GM21447 (cell line): ENCODE data around the gene TRAK1.
"Not testable (repeated sequence)": the region's sequence is repeated elsewhere in the genome, so short reads cannot be mapped to it uniquely, and the experiment has no call there.

ENCODE experiments used
- ATAC-seq: cut with Tn5 transposase; IDR thresholded peaks from one replicate; pipeline ENCODE4 v1.9.1; 2021; ENCODE audit not compliant: unreplicated experiment

Gene TRAK1

DNA sequence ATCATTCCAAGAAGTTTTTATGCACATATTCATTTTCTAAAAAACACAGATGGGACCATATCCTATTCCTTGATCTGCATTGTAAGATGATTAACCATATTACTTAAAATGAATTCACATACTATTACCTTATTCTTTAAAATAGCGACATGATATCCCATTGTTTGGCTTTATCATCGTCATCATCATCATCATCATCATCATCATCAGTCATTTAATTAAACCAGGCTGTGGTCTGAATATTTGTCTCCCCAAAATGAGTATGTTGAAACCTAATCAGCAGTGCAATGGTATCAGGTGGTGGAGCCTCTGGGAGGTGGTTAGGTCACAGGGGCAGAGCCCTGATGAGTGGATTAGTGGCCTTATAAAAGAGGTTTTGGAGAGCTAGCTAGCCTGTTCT, 4.4 kb downstream of the TRAK1 start:
- ATAC-seq = no peak

DNA sequence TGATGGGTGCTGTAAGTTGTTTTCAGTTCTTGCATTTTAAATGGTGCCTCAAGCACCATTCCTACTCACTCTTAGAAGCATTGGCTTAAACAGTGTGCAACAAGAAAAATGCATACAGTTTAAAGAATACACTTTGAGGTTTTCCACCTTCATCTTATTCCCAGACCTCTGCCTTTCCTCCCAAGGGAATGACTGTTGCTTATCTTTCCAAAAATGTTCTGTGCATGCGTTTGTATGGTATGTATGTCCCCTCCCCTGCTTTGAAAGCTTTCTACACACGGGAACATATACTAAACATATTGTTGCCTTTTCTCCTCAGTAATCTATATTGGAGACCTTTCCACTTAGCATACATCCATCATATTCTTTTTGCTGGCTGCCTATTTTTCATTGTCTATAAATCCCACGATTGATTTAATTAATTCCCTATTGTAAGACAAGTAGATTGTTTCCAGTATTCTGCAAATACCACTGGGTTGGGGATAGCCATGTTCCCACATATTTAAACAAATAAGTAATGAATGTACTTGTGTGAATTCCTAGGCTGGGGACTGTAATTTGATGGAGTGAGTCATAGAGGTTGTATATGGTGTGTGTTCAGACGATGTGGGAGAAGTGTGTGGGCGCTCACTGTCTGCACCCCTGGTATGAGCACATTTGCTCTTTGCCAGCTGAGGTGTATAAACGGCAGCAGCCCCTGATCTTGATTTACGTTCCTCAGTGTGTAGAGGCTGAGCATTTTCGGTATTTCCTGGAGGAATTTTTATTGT, 5.8 kb downstream of the TRAK1 start:
- ATAC-seq = no peak

DNA sequence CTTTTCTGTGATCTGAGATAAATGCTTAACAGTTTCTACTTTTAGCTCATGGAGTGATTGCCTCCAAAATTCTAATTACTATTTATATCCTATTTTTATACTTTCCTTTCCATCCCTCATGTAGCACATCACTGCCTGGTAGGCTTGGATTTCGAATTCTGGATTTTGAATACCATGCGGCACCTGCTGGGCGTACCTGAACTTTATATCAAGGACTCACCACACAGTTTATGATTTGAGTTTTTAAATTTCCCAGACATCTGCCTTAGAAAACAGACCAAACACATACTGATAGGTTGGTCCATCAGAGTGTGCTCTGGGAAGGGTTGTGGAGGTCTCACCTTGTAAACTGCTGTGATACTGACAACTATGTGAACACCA, 6.4 kb downstream of the TRAK1 start:
- ATAC-seq = no peak

DNA sequence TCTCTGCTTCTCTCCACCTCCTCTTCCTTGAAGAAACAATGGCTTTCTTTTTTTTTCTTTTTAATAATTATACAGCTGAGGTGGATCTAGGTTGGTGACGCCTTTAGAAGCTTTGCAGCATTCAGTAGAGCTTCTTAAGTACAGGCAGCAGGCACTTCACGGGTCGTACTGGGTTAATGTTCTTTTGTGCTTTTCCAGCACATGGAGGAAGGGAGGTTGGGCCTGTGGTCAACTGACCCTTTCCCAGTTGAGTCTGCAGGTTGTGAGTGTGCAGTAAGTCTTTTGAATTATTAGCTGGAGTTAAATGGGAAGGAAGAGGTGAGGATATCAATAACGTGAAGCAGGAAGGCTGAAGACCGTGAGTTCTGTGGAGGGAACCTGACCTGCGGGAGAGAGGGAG, 7.0 kb downstream of the TRAK1 start:
- no peak for ATAC-seq

DNA sequence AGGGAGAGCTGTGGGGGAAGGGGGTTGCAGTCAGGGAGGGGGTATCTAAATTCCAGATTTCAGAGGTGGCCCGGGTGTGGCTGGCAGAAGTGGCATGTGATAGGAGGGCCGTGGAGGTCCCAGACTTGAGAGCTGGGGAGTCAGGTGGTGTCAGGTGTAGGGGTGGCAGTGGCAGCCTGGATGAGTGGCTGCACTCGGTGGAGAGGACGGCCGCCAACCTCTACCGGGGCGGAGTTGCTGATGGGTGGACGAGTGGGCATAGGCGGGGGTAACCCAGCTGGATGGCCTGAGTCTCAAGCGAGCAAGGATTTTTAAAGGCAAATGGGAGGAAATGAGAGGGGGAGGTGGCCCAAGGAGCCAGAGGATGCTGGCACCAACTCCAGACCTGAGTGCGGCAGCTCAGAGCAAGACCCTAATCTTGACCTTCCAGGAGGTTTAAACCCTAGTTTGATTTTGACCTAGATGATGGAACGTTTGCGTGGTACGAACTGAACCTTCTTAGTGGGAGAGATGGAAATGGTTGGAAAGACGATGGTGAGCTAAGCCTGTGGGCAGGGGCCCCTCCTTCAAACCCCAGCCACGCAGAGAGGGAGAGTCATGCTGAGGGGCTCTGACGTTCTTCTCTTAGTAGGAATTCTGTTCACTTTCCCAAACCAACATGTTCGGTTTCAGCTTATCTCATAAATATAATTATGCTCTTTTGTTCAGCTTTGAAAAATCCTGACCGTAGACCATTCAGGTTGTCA, 8.0 kb downstream of the TRAK1 start:
- no peak for ATAC-seq

DNA sequence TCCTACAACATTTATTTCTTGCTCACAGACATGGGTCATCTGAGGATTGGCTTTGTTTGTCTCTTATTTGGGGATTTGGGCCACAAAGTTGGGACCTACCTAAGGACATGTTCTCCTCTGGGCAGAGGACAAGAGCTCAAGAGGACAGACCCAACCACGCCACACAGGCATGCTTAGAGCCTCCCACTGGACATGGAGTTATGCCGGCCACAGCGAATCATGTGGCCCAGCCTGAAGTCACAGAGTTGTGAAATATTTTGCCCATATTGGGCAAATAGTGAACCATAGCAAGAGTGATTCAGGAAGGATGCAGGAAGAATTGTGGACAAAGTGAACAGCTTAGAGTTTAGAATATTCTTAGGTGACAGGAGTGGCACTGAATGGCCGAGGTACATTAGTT, 9.9 kb downstream of the TRAK1 start:
- no peak for ATAC-seq

DNA sequence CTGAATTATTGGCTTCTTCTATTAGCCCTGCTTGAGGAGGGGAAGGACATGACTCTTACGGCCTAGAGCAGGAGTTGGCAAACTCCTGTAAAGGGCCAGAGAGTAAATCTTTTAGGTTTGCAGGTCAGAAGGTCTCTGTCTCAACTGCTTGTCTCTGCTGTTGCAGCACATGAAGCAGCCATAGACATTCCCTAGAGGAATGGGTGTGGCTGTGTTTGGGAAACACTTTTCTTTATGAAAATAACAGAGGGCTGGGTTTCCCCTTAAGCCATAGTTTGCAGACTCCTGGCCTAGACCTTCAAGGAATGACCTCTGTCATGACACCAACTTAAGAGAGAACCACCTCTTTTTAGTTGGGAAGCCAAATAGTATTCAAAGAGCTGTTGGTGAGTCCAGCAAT, 10.3 kb downstream of the TRAK1 start:
- ATAC-seq = no peak

DNA sequence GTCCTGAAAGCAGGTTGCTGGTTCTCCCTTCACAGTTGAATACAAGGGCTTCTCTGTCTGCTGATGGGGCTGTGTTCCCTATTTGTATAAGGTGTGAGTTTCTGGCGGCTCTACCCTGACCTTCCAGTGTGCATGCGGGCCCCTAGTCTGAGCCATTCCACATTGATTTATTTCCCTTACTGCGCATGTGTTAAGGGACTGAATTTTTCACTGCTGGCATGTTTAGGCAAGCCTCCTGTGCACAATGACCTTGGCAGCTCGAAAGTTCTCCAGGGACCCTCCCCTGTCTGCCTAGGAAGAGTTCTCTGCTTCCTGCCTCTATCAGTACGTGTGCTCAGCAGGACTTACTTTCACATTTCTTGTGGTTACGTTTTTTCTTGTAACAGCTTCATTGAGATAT, 11.4 kb downstream of the TRAK1 start:
- ATAC-seq = no peak

DNA sequence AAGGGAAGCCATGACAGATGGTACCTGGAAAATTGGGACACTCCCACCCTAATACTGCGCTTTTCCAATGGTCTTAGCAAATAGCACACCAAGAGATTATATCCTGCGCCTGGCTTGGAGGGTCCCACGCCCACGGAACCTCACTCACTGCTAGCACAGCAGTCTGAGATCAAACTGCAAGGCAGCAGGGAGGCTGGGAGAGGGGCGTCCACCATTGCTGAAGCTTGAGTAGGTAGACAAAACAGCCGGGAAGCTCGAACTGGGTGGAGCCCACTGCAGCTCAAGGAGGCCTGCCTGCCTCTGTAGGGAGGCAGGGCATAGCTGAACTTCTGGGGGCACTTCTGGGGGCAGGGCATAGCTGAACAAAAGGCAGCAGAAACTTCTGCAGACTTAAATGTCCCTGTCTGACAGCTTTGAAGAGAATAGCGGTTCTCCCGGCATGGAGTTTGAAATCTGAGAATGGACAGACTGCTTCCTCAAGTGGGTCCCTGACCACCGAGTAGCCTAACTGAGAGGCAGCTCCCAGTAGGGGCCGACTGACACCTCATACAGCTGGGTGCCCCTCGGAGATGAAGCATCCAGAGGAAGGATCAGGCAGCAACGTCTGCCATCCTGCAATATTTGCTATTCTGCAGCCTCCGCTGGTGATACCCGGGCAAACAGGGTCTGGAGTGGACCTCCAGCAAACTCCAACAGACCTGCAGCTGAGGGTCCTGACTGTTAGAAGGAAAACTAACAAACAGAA, 12.9 kb downstream of the TRAK1 start:
- ATAC-seq = not testable (repeated sequence)

DNA sequence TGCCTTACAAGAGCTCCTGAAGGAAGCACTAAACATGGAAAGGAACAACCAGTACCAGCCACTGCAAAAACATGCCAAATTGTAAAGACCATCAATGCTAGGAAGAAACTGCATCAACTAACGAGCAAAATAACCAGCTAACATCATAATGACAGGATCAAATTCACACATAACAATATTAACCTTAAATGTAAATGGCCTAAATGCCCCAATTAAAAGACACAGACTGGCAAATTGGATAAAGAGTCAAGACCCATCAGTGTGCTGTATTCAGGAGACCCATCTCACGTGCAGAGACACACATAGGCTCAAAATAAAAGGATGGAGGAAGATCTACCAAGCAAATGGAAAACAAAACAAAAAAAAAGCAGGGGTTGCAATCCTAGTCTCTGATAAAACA, 14.8 kb downstream of the TRAK1 start:
- not testable (repeated sequence) for ATAC-seq

DNA sequence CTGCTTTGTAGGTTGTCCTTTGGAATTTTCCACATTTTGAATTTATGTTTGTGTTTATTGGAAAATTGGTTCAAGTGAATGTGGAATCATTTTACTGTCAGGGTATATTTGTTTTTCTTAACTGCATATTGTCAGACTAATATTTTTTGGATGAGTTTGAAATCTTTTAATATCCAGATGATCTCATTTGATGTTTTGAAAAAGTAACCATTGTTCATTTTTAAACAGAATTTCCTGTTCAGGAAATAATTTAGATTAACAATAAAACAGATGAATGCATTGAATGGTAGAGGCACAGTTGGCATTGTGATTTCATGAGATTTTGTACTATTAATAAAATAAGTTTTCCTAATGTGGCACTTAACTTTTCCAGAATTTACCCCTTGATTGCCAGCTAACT, 15.5 kb downstream of the TRAK1 start:
- no peak for ATAC-seq

DNA sequence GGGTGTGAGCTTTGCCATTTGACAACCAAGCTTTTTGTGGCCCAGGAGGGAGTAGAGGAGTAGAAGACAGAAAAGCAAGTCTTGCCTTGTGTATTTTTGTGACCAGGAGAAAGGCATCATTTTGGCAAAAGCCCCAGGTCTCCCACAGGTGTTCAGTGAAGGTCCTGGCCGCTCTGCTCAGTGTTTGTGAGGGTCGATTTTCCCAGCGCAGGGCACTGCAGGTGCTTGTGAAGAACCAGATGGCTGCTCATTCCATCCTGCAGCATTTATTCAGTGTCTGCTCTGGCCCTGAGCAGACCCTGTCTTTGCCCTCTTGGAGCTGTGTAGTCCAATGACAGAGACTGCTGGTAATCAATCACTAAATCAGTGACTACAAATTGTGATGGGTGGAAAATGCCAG, 19.5 kb downstream of the TRAK1 start:
- no peak for ATAC-seq

DNA sequence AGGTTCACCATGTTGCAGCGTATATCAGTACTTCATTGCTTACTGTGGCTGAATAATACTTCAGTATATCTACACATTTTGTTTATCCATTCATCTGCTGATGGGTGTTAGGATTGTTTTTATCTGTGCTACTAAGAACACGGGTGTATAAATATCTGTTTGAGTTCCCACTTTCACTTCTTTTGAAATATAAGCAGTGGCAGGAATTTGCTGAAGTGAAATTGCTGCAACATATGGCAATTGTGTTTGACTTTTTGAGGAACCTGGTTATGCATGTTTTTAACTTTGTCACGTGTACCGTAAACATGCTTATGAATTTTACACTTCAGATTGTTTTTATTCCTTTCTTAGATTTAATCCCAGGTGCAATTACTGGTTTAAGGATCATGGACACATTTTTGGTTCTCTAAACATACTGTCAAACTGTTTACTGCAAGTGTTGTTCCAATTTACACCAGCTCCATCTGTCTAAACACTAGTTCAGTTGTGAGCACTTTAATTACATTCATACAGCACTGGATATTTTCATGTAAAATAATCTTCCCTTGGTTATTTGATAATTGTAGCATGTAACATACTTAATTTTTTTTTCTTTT, 23.1 kb downstream of the TRAK1 start:
- ATAC-seq = no peak

DNA sequence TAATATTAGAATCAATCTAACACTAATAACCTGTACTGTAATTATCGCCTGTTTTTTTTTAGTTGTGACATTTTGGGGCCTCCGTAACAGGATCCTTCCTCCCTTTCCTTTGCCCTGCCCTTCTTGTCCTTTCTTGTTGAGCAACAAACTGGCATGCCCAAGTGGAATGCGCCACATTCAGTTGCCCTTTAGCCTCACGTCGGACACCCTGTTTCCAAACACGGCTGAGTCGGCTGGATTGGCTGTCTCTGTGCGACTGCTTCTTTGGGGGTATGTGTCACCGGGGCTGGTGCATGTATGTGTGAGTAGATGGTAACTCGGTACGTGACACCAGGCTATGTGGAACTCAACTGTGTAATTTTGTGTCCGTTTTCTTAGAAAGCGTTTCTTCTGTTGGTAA, 24.1 kb downstream of the TRAK1 start:
- ATAC-seq = no peak

DNA sequence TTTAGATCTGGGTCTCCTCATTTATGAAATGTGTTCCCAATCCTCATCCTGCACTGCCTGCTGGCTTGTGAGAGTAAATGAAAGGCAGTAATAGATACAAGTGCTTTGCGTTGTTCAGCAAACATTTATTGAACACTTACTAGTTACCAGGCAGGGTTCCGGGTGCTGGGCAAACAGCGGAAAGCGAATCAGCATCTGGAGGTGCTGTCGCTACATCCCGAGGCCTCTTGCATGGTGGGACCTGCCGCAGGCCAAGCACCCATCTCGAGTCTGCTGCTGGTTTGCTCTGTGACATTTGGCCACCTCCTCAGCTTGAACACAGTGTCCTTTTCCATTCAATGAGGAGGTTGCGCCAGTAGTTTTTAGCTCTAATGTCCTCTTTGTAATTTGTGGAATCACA, 24.8 kb downstream of the TRAK1 start:
- no peak for ATAC-seq

DNA sequence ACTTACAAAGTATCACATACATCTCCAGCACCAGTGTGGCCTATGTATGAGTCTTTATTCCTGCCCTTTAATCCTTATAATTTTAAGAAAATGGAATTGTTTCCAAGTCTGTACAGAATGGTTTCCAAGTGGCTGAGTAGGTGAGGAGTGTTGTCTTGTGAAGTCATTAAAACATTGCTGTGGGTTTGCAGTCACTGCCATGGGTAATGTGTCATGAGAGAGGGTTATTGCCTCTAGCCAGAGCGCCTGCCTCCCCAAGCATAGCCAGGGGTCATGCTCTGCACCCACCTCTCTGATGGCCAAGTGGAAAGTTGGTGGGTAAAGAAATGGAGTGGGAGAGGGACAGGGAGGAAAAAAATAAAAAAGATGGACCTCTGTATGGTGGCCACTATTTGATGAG, 25.3 kb downstream of the TRAK1 start:
- no peak for ATAC-seq

DNA sequence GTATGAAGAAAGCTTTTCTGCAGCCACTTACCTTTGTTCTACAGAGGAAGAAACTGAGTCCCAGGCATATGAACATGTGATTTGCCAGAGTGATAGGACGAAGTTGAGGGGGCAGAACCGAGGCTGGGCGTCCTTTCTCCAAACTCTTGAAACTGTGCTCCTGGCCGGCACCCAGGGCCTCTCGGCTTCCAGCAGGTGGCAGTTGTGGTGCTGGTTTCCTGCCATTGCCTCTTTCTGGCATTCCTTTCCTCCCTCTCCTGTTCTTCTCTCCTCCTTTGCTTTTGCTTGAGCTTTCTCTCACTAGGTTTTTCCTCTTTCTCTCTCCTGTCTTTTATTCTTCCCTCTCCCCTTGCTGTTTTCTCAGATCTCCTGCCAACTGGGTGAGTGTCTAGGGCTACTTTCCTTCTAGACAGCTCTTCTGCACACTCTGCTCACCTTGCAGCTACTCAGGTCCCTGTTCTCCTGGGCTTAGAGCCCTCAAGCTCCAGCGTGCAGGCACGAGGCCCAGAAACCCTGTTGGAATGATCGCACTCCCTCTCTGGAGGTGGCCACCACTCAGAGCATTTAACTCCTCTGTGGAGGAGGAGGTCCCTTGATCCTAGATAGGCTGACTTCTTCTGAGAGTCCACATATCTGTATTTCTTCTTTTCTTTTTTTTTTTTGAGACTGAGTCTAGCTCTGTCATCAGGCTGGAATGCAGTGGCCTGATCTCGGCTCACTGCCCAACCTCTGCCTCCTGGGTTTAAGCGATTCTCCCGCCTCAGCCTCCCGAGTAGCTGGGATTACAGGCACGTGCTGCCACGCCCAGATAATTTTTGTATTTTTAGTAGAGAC, 26.2 kb downstream of the TRAK1 start:
- no peak for ATAC-seq

DNA sequence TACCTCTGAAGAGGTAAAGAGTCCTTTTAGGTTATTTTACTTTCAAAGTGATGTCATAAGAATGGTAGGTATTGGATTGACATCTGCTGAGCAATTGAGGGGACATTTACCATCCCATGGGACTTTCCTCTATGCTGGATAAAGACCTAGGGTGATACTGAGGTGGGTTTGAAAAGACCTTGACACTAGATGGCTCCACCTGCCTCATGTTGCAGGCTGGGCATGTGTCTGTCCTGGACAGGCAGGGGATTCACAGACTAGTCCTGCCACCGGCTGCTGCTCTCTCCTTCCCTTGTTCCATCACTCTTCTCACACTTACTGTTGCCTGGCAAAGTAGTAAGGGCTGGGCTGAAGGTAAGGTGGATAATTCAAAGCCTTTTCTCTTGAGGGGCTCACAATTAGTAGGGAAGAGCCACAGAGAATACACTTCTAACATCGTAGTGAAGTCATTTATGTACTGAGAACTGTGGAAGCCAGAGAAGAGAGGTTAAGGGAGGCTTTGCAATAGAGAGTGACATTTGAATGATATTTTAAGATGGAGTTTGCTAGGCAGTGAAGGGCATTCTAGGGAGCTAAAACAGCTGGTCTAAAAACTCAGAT, 27.7 kb downstream of the TRAK1 start:
- ATAC-seq = peak; percentile 76

DNA sequence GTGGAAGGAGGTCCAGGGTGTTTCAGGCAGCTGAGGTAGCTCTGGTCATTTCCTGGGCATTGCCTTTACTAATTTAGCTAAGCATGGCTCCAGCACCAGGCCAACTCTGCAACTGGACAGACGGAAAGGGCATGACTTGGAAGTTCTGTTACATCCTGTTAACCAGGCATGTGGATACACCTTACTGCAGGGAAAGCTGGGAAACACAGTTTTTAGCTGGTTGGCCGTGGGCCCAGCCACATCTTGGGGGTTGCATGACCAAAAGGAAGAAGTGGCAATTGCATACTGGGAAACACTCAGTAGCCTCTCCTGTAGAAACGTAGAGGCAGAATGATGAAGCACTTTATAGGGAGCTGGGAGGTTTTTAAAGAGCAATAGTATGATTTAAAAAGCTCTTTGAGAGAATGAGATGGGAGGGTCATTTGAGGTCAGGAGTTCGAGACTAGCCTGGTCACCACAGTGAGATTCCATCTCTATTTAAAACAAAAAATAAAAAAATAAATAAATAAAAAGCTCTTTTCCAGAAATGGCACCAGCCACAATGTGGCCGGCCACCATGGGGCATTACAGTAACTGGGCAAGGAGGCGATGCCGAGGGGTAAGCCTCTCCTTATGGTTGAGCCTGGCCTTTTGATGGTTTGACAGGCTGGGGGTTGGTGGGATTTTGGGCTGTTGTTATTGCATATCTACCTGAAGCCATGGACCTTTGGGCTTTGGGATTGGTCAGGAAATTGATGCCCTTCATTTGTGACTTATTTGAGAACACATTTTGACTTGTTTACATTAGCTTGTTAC, 28.6 kb downstream of the TRAK1 start:
- no peak for ATAC-seq

DNA sequence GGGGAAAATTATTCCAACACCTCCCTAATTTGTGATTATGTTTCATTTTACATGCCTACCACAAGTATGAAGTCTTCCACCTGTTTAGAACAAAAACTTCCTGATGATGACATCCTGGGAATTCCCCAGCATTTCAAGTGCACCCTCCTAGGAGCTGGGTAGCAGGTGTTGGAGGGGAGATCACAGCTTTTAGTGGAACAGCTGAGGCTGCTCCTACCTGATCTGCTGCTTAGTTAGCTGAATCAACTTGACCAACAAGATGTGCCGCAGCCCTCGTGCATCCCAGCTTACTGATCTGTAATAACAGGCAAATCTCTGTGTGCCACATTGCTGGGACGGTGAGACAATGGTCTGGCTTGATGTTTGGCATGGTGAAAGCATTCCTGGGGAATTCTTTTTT, 29.7 kb downstream of the TRAK1 start:
- no peak for ATAC-seq
